Omental fat pad (tissue), 4 donors: Measurements from ENCODE around the gene TMEM97. TPM values are rescaled to one million over a fixed set of nuclear protein-coding genes. Genes with fewer than 3 reads are reported as not detected.

Experiments used
- ATAC-seq: fragments of 150-250 bp; one replicate; pipeline ENCODE4 v1.9.1; 2016; ENCODE audit warnings: mild to moderate bottlenecking, moderate library complexity; ENCODE audit not compliant: low FRiP score
- DNase-seq: peaks from one replicate; pipeline ENCODE4 v3.0.0-alpha.2; 2019; ENCODE audit warnings: low spot score
- CTCF ChIP-seq, 3 donors: fragments of 450-650 bp; IDR thresholded peaks; one replicate each; pipeline ENCODE4 v1.5.1; 2016 to 2017; ENCODE audit warnings: antibody characterized with exemption in 3 of 3, mild to moderate bottlenecking in 3 of 3, moderate library complexity in 2 of 3
- total RNA-seq, 4 donors: library from RNA; depleted of rRNA; stranded (reverse); fragments of >200 nt; gene quantifications; one replicate each; pipeline ENCODE4 v1.1.0, GENCODE V29; 2016

TMEM97 gene
- total RNA-seq, 4 donors from 2014 or later = 3.3 to 10.0 (median 5.1) TPM

- ATAC-seq (no peak), DNase-seq (no peak)
- no peak for TF ChIP-seq CTCF (IDR thresholded peaks at IDR 0.05)
Observed at GRCh38 chr17:28345419-28346198, 26.6 kb downstream of the TMEM97 start.

- ATAC-seq = no peak
- DNase-seq = no peak
- TF ChIP-seq CTCF (IDR thresholded peaks at IDR 0.05) = no peak
Observed at GRCh38 chr17:28346199-28346580, 27.2 kb downstream of the TMEM97 start.

DNA sequence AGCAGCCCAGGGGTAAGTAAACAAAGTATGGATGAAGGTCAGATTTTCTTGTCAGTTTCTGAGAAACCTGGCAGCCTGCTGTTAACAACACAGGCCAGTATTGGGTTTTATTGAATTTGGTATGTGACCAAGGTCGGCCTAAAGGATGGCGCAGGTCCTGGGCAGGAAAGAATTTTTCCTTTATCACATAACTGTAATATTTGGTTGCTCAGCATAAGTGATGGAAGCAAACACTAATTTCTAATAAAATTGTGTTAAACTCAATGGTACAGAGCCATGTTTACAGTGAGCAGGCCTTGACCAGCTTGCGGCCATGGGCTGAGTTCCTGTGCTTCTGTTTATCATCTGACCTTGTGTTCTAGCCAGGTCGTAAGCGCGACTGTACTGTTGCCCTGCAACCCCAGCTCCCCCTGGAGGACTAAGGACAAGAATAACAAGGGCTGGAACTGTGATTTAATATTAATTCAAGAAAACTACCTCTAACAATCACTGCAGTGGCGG, 27.8 kb downstream of the TMEM97 start:
- ATAC-seq = no peak
- DNase-seq = no peak
- no peak for TF ChIP-seq CTCF (IDR thresholded peaks at IDR 0.05)

GRCh38 chr17:28347261-28347891, 28.4 kb downstream of the TMEM97 start:
- ATAC-seq (no peak), DNase-seq (no peak)
- no peak for TF ChIP-seq CTCF (IDR thresholded peaks at IDR 0.05)

DNA sequence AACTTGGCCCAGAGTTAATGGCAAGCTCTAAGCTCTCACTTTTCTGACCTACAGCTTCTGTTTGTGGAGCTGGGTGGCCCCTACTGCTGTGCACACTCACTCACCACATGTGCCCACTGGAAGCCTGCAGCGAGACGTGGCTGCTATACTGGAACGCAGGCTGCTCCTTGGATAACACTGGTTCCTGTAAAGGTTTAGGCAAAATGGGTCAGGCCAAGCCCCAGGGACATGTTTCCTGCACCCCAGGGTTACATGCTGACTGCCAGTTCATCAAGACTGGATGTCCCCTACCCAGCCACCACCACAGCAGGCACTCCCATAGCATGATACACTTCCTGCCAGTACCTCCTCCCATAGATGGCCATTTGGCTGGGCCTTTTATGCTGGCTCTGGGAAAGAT, 30.0 kb downstream of the TMEM97 start:
- DNase-seq = no peak
- no peak for TF ChIP-seq CTCF (IDR thresholded peaks at IDR 0.05)
- ATAC-seq = no peak

GRCh38 chr17:28350271-28350670, 31.3 kb downstream of the TMEM97 start:
- DNase-seq = no peak
- no peak for TF ChIP-seq CTCF (IDR thresholded peaks at IDR 0.05)
- no peak for ATAC-seq
